Omental fat pad (tissue), 4 donors: ENCODE data around the gene WDR12. TPM values are rescaled to one million over a fixed set of nuclear protein-coding genes. Genes with fewer than 3 reads are reported as not detected.
"Not testable (repeated sequence)": the region's sequence is repeated elsewhere in the genome, so short reads cannot be mapped to it uniquely, and the experiment has no call there.

ENCODE experiments used
- ATAC-seq: fragments of 150-250 bp; one replicate; pipeline ENCODE4 v1.9.1; 2016; ENCODE audit warnings: mild to moderate bottlenecking, moderate library complexity; ENCODE audit not compliant: low FRiP score
- DNase-seq: peaks from one replicate; pipeline ENCODE4 v3.0.0-alpha.2; 2019; ENCODE audit warnings: low spot score
- CTCF ChIP-seq, 3 donors: fragments of 450-650 bp; IDR thresholded peaks; one replicate each; pipeline ENCODE4 v1.5.1; 2016 to 2017; ENCODE audit warnings: antibody characterized with exemption in 3 of 3, mild to moderate bottlenecking in 3 of 3, moderate library complexity in 2 of 3
- total RNA-seq, 4 donors: library from RNA; depleted of rRNA; stranded (reverse); fragments of >200 nt; gene quantifications; one replicate each; pipeline ENCODE4 v1.1.0, GENCODE V29; 2016

The WDR12 gene
- total RNA-seq, result 10 to 100 TPM; 12.3 to 31.8 (median 14.8) TPM

GRCh38 chr2:202911512-202912341 is at the start of gene WDR12, which contains the start of gene CARF:
Gene WDR12, minus strand, starts transcription at chr2:202911673. Its CDS starts 197 bp downstream, at chr2:202911476.
Gene CARF, plus strand, starts transcription at chr2:202912275. Its CDS starts 29,628 bp downstream, at chr2:202941903.
- DNase-seq (peak; percentile 76), ATAC-seq (peak; percentile 97)
- no peak for TF ChIP-seq CTCF (IDR thresholded peaks at IDR 0.05)

GRCh38 chr2:202960524-202960923 is 49.1 kb upstream of the WDR12 start:
- no peak for TF ChIP-seq CTCF (IDR thresholded peaks at IDR 0.05)
- ATAC-seq (no peak), DNase-seq (no peak)

GRCh38 chr2:202950592-202950991 is 39.1 kb upstream of the WDR12 start:
- no peak for TF ChIP-seq CTCF (IDR thresholded peaks at IDR 0.05)
- no peak for ATAC-seq

GRCh38 chr2:202949333-202949732 is 37.9 kb upstream of the WDR12 start:
- ATAC-seq, result not testable (repeated sequence)

More at GRCh38 chr2:202950592-202950991, 39.1 kb upstream of the WDR12 start:
- DNase-seq, result no peak

GRCh38 chr2:202945497-202945896 is 34.0 kb upstream of the WDR12 start:
- ATAC-seq, result no peak
- TF ChIP-seq CTCF (IDR thresholded peaks at IDR 0.05), result no peak
- DNase-seq, result no peak

More at GRCh38 chr2:202949333-202949732, 37.9 kb upstream of the WDR12 start:
- not testable (repeated sequence) for DNase-seq

- ATAC-seq, result no peak
- DNase-seq, result no peak
- TF ChIP-seq CTCF (IDR thresholded peaks at IDR 0.05), result no peak
Observed at GRCh38 chr2:202944816-202945215, 33.3 kb upstream of the WDR12 start.

- no peak for TF ChIP-seq CTCF (IDR thresholded peaks at IDR 0.05)
- DNase-seq, result no peak
Observed at GRCh38 chr2:202944408-202944807, 32.9 kb upstream of the WDR12 start.

More at GRCh38 chr2:202944408-202944807, 32.9 kb upstream of the WDR12 start:
- no peak for ATAC-seq
